Heart left ventricle (tissue), 13 donors: ENCODE measurements around the gene IST1.

Experiments used
- CTCF ChIP-seq, 12 donors: fragments of 200-600 bp; sonication (generic) in 4 of 12; IDR thresholded peaks; one replicate each; pipeline versions ENCODE4 v1.5.0 to v1.8.0; 2018 to 2022; ENCODE audit warnings: antibody characterized with exemption in 12 of 12, mild to moderate bottlenecking in 5 of 12
- POLR2A ChIP-seq, 2 donors: fragments of 450-650 bp; IDR thresholded peaks; one replicate each; pipeline ENCODE4 v1.6.1; 2017; ENCODE audit warnings: antibody characterized with exemption in 2 of 2, mild to moderate bottlenecking in 2 of 2, moderate library complexity in 2 of 2
- donor health status: ischemic (EF 13 %, LVEDD 7.1; RV severe dilation, severe dysfunction).
- donor health status: DM: no; HTN: yes; CAD: no.
- donor health status: DM: no; HTN: no; CAD: no.
- donor health status: ischemic (EF 25% LVEDD 6.9; RV normal size, moderate dysfunction).
- donor health status: ischemic (EF 25% LVEDD 5.7; RV mildly dilated, moderate dysfunction).
- donor health status: ischemic (EF 35%, LVEDD 5.7; RV mildly dilated, moderate dysfunction).
- donor health status: nonischemic (EF 11% LVEDD 7.7; RV severe dilation, severe dysfunction).
- donor health status: DM: yes; HTN: yes; CAD: no.
- donor health status: PGD.
- donor health status: ischemic (EF 29% LVEDD 5.4; RV normal size, mild dysfunction).
- donor health status: nonischemic (EF 23%, LVEDD 6.1; RV moderate dilation, normal function).

DNA sequence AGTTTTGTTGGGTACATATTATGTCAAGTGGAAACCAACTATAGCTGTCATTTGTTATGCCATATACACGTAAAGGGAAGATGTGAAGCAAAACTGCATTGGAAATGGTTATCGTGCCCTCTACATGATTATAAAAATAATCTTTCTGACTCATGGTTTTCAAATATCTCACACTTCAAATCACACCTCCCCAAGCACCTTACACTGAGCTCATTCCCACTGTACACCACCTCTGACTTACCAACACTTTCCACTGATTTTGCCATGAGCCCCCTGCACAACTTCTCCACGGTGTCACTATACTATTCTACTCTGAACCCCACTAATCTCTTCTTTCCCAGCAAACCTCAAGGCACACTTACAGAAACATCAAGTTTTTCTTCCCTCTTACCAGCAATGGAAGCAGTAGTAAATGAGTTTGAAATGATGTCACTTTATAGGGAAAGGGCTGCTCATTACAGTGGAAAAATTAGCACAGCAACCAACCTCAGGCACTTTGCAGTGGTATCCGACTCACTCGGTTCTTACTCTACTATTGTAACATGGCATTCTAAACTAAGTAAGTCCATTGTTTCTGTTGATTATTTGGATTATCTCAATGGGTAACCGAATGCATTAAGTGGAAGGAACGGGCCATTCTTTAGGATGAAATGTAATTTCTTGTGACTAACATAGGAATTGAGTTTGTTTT, 30.0 kb upstream of the IST1 start:
- TF ChIP-seq POLR2A (IDR thresholded peaks at IDR 0.05) (no peak), CTCF (IDR thresholded peaks at IDR 0.05) (no peak)
